Omental fat pad (tissue), 4 donors: ENCODE measurements around the gene TMBIM4. TPM values are rescaled to one million over a fixed set of nuclear protein-coding genes. Genes with fewer than 3 reads are reported as not detected.

Source experiments
- ATAC-seq: fragments of 150-250 bp; one replicate; pipeline ENCODE4 v1.9.1; 2016; ENCODE audit warnings: mild to moderate bottlenecking, moderate library complexity; ENCODE audit not compliant: low FRiP score
- DNase-seq: peaks from one replicate; pipeline ENCODE4 v3.0.0-alpha.2; 2019; ENCODE audit warnings: low spot score
- CTCF ChIP-seq, 3 donors: fragments of 450-650 bp; IDR thresholded peaks; one replicate each; pipeline ENCODE4 v1.5.1; 2016 to 2017; ENCODE audit warnings: antibody characterized with exemption in 3 of 3, mild to moderate bottlenecking in 3 of 3, moderate library complexity in 2 of 3
- total RNA-seq, 4 donors: library from RNA; depleted of rRNA; stranded (reverse); fragments of >200 nt; gene quantifications; one replicate each; pipeline ENCODE4 v1.1.0, GENCODE V29; 2016

The TMBIM4 gene
- total RNA-seq, 4 donors from 2014 or later: 137 to 231 (median 209) TPM

- TF ChIP-seq CTCF (IDR thresholded peaks at IDR 0.05): no peak
- ATAC-seq (no peak), DNase-seq (no peak)
These were observed 56.3 kb downstream of the TMBIM4 start for GRCh38 chr12:66113471-66113870.

- no peak for ATAC-seq
- DNase-seq: no peak
- TF ChIP-seq CTCF (IDR thresholded peaks at IDR 0.05): no peak
These were observed 58.2 kb downstream of the TMBIM4 start for GRCh38 chr12:66111605-66112004.

- DNase-seq (no peak), ATAC-seq (no peak)
- no peak for TF ChIP-seq CTCF (IDR thresholded peaks at IDR 0.05)
These were observed 60.7 kb downstream of the TMBIM4 start for GRCh38 chr12:66109056-66109455.

DNA sequence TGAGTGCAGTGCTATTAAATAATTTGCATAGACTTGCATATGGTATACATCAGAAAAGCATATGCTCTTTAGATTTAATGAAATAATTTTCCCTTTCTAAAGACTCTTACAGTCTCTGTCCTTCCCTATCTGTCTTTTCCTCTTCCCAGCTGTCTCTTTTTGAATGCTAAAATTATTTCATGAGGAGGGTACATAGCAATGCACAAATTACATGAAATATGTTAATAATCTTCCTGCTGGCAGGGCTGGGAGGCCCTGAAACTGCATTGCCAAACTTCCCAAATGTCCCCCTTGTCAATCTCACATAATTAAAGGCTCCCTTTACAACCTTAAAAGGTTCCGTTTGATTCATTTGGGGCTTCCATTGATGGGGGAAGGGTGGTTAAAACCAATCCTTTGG, 61.4 kb downstream of the TMBIM4 start:
- ATAC-seq: no peak
- TF ChIP-seq CTCF (IDR thresholded peaks at IDR 0.05): no peak
- DNase-seq: no peak

DNA sequence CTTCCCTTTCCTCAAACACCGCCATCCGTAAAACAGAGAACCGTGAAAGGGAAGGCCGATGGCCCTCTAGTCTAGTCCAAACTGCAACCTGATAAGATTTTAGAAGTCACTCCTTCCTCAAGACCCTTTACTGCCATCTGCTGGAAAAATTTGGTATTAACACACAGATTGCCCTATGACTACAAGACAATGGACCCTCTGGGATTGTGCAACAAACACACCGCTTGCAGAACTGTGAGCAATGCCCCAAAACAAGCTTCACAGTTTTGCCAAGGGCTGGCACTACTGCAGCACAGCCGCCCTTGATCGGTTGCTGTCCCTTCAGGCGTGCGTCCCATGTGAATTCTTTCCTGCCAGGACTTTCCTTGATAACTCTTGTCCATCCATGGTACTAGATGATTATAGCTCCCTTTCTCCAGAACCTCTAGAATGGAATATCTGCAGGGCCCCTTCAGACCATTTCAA, 62.3 kb downstream of the TMBIM4 start:
- TF ChIP-seq CTCF (IDR thresholded peaks at IDR 0.05): peak in 2 of 3 donors; percentile 43 to 46
- ATAC-seq (peak; percentile 92), DNase-seq (peak; percentile 36)

- no peak for DNase-seq
- ATAC-seq: no peak
- no peak for TF ChIP-seq CTCF (IDR thresholded peaks at IDR 0.05)
These were observed 66.5 kb downstream of the TMBIM4 start for GRCh38 chr12:66103016-66103913.
